ENCODE measurements around the gene CABP4. TPM values are rescaled to one million over a fixed set of nuclear protein-coding genes. Genes with fewer than 3 reads are reported as not detected.

Gene CABP4
- total RNA-seq, 1 experiment from 2014 or later = 2.5 TPM

- no peak for DNase-seq
- H3K27ac ChIP-seq = peak overlapping the region; percentile 48
- no peaks in the 10 kb centered on the region for H3K9me3 ChIP-seq (ENCODE audit: insufficient read depth, low read depth)
- no peaks in the 10 kb centered on the region for H3K36me3 ChIP-seq (ENCODE audit: low read depth)
- ChIA-PET POLR2A (ENCODE audit: unreplicated experiment) (interaction anchor here (0.6 to 0.8 kb wide), 6 partner anchors 67 to 852 kb away, joined by 3 to 7 read pairs (median 5); no protein-coding TSS in a partner anchor), CTCF (interaction anchor here (0.5 to 2.4 kb wide), 5 partner anchors 45 to 221 kb away, joined by 3 to 13 read pairs (median 4); partner anchors contain the start of genes CLCF1 and PPP1CA)
- H4K20me1 ChIP-seq (ENCODE audit: insufficient read depth) = no peaks in the 10 kb centered on the region
- peak overlapping the region; percentile 81 for H2AFZ ChIP-seq
- TSS peak; percentile 15 for BruUV-seq (replicated peaks)
- peaks cover 36% of the 10 kb centered on the region for H3F3A ChIP-seq (ENCODE audit: insufficient read depth, low read depth)
- intact Hi-C loops (cut with micrococcal nuclease; ENCODE audit: unreplicated experiment) = loop anchor here (1.0 to 5.0 kb wide), 6 partner anchors 26 to 116 kb away; partner anchors contain the start of genes CORO1B, GSTP1, POLD4 and PPP1CA
- TF ChIP-seq CTCF (conservative IDR thresholded peaks at IDR 0.05) = no peak
- TF ChIP-seq EZH2 (IDR thresholded peaks at IDR 0.05; ENCODE audit: low read depth) = no peak
- H3K4me1 ChIP-seq (replicated peaks; ENCODE audit: insufficient read depth) = peaks cover 39% of the 10 kb centered on the region
- H3K79me2 ChIP-seq (ENCODE audit: low read depth) = peaks cover 41% of the 10 kb centered on the region
- peak overlapping the region; percentile 92 for H3K4me3 ChIP-seq
- H3K9me2 ChIP-seq (ENCODE audit: insufficient read depth) = no peaks in the 10 kb centered on the region
- H3K4me2 ChIP-seq = peak overlapping the region; percentile 95
- H3K27me3 ChIP-seq (ENCODE audit: insufficient read depth, low read depth) = no peaks in the 10 kb centered on the region
Observed at GRCh38 chr11:67468456-67468758, 13.3 kb downstream of the CABP4 start.

- POLR2A ChIA-PET (ENCODE audit: unreplicated experiment) = interaction anchor here (0.6 to 0.8 kb wide), 6 partner anchors 68 to 853 kb away, joined by 3 to 7 read pairs (median 5); no protein-coding TSS in a partner anchor
Observed at GRCh38 chr11:67468759-67469507, 13.8 kb downstream of the CABP4 start, which contains the start of gene TMEM134. Gene TMEM134 (minus strand): TSS chr11:67469251. CDS start chr11:67469192, 59 bp downstream.

GRCh38 chr11:67469508-67469811 lies 14.3 kb downstream of the CABP4 start:
- intact Hi-C loops (cut with micrococcal nuclease; ENCODE audit: unreplicated experiment) = loop anchor here (1.0 to 5.0 kb wide), 7 partner anchors 13 to 117 kb away; partner anchors contain the start of genes CORO1B, GSTP1, POLD4 and PPP1CA
- BruUV-seq (replicated peaks) = no TSS peak

More at GRCh38 chr11:67468759-67469507, 13.8 kb downstream of the CABP4 start, which contains the start of gene TMEM134:
- Histone ChIP-seq H3K9me3 (ENCODE audit: insufficient read depth, low read depth) (no peaks in the 10 kb centered on the region), H3K9me2 (ENCODE audit: insufficient read depth) (no peaks in the 10 kb centered on the region), H3K36me3 (ENCODE audit: low read depth) (no peaks in the 10 kb centered on the region), H3K79me2 (ENCODE audit: low read depth) (peaks cover 41% of the 10 kb centered on the region), H3F3A (ENCODE audit: insufficient read depth, low read depth) (peaks cover 30% of the 10 kb centered on the region), H3K4me3 (peak within 1 kb of the TSS; percentile 92), H3K27ac (peak within 1 kb of the TSS; percentile 48), H3K4me2 (peak within 1 kb of the TSS; percentile 95), H2AFZ (peak within 1 kb of the TSS; percentile 94), H4K20me1 (ENCODE audit: insufficient read depth) (no peaks in the 10 kb centered on the region), H3K4me1 (replicated peaks; ENCODE audit: insufficient read depth) (peaks cover 34% of the 10 kb centered on the region), H3K27me3 (ENCODE audit: insufficient read depth, low read depth) (no peaks in the 10 kb centered on the region)
- peak; percentile 80 to 91 for DNase-seq
- intact Hi-C loops (cut with micrococcal nuclease; ENCODE audit: unreplicated experiment) = loop anchor here (1.0 to 5.0 kb wide), 8 partner anchors 13 to 117 kb away; partner anchors contain the start of genes CORO1B, GSTP1, POLD4 and PPP1CA
- BruUV-seq (replicated peaks) = no TSS peak
- TF ChIP-seq EZH2 (IDR thresholded peaks at IDR 0.05; ENCODE audit: low read depth) (no peak), CTCF (conservative IDR thresholded peaks at IDR 0.05) (peak; percentile 48; the same call in 1 of the 2 replicates)
- CTCF ChIA-PET = interaction anchor here (0.5 to 2.4 kb wide), 6 partner anchors 46 to 395 kb away, joined by 3 to 13 read pairs (median 4); partner anchors contain the start of genes CLCF1 and PPP1CA

More at GRCh38 chr11:67469508-67469811, 14.3 kb downstream of the CABP4 start:
- H3K4me1 ChIP-seq (replicated peaks; ENCODE audit: insufficient read depth) = peaks cover 29% of the 10 kb centered on the region
- H3K4me2 ChIP-seq = peak overlapping the region; percentile 85
- no peaks in the 10 kb centered on the region for H4K20me1 ChIP-seq (ENCODE audit: insufficient read depth)
- H3K9me3 ChIP-seq (ENCODE audit: insufficient read depth, low read depth) = no peaks in the 10 kb centered on the region
- peaks cover 26% of the 10 kb centered on the region for H3F3A ChIP-seq (ENCODE audit: insufficient read depth, low read depth)
- no peaks in the 10 kb centered on the region for H3K9me2 ChIP-seq (ENCODE audit: insufficient read depth)
- no peaks in the 10 kb centered on the region for H3K36me3 ChIP-seq (ENCODE audit: low read depth)
- TF ChIP-seq EZH2 (IDR thresholded peaks at IDR 0.05; ENCODE audit: low read depth) (no peak), CTCF (conservative IDR thresholded peaks at IDR 0.05) (peak; percentile 21; the same call in 1 of the 2 replicates)
- H2AFZ ChIP-seq = peak overlapping the region; percentile 94
- no peak for DNase-seq
- no peak overlapping the region for H3K27ac ChIP-seq
- peaks cover 41% of the 10 kb centered on the region for H3K79me2 ChIP-seq (ENCODE audit: low read depth)
- CTCF ChIA-PET = no interaction called here
- no peaks in the 10 kb centered on the region for H3K27me3 ChIP-seq (ENCODE audit: insufficient read depth, low read depth)
- H3K4me3 ChIP-seq = peak overlapping the region; percentile 92
- POLR2A ChIA-PET (ENCODE audit: unreplicated experiment) = no interaction called here
